ENCODE results near the gene DLX6. TPM values are rescaled to one million over a fixed set of nuclear protein-coding genes. Genes with fewer than 3 reads are reported as not detected.

Gene DLX6
- total RNA-seq, 4 donors from 2014 or later, result 0.59 to 5.0 (median 1.6) TPM

DNA sequence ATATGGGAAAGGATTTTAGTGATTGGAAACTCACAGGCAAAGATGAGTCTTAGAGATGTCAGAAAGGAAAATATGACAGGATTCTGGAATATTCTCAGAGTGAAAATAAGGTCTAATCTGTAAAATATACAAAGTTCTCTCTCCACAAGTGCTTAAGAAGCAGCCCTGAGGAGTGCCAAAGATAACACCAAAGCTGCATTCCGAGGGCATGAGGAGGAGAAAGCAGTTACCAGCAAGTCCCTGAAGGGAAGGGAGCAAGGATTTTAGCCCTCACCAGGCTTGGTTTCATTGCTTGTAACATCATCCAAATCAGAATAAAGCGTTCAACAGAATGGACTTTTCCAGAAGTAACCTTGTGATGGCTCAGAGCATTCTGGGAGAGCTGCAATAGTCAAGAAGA is 31.4 kb upstream of the DLX6 start:
- H3K4me3 ChIP-seq (ENCODE audit: low read depth, poor library complexity, severe bottlenecking), result no peak overlapping the region
- WGBS, 2 donors, result 46 to 64% methylated on average over 2 of the region's 2 CpGs
- TF ChIP-seq POLR2A (IDR thresholded peaks at IDR 0.05) (no peak), CTCF (IDR thresholded peaks at IDR 0.05) (no peak)
- intact Hi-C loops (cut with DNase I; ENCODE audit: low total_unique reads), result no loop called here
- DNase-seq (ENCODE audit: low spot score in 2 of 2), result no peak

- TF ChIP-seq POLR2A (IDR thresholded peaks at IDR 0.05), result no peak
- TF ChIP-seq CTCF (IDR thresholded peaks at IDR 0.05), result no peak
- no peak overlapping the region for H3K4me3 ChIP-seq (ENCODE audit: low read depth, poor library complexity, severe bottlenecking)
- 64 to 67% methylated on average over 2 of the region's 2 CpGs for WGBS, 2 donors
Observed at GRCh38 chr7:96976106-96976505, 29.2 kb upstream of the DLX6 start.

GRCh38 chr7:96977445-96977844 is 27.9 kb upstream of the DLX6 start:
- intact Hi-C loops (cut with DNase I; ENCODE audit: low total_unique reads), result no loop called here
- H3K4me3 ChIP-seq (ENCODE audit: low read depth, poor library complexity, severe bottlenecking), result no peak overlapping the region
- TF ChIP-seq CTCF (IDR thresholded peaks at IDR 0.05) (no peak), POLR2A (IDR thresholded peaks at IDR 0.05) (no peak)
- DNase-seq (ENCODE audit: low spot score in 2 of 2), result no peak

More at GRCh38 chr7:96976106-96976505, 29.2 kb upstream of the DLX6 start:
- intact Hi-C loops (cut with DNase I; ENCODE audit: low total_unique reads), result no loop called here
- DNase-seq (ENCODE audit: low spot score in 2 of 2), result no peak

DNA sequence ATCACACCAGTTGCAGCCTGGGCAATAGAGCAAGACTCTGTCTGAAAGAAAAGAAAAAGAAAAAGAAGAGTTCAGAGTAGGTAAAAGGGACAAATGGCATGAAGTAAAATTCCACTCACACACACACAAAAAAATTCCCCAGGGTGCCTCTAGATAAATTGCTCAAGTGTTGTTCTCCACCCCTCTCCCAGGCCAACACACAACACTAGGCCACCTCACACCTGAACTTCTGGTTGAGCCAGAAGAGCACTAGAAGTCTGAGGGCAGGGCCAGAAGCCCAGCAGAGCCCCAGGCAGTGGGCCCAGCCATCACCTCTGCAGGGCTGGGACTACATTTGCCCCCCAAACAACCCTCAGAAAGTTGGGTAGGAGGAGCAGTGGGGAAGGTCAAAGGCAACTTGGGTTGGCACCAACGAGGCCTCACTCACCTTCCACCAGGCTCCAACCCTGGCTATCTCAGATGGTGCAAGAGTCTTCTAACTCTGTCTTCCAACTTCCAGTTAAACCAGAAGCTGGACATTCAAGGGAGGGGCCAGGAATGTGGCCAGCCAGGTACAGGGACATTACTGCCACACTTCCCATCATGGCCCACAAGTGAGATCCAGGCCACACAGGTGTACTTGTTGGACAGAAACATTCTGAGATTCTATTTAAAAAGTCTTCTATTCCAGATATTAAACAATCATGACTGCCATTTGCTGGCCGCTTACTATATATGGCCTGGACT is 25.6 kb upstream of the DLX6 start:
- no peak for DNase-seq (ENCODE audit: low spot score in 2 of 2)
- no peak overlapping the region for H3K4me3 ChIP-seq (ENCODE audit: low read depth, poor library complexity, severe bottlenecking)
- no peak for TF ChIP-seq CTCF (IDR thresholded peaks at IDR 0.05)
- TF ChIP-seq POLR2A (IDR thresholded peaks at IDR 0.05), result no peak
- intact Hi-C loops (cut with DNase I; ENCODE audit: low total_unique reads), result no loop called here
- WGBS, 2 donors, result 92 to 94% methylated on average over 2 of the region's 2 CpGs

DNA sequence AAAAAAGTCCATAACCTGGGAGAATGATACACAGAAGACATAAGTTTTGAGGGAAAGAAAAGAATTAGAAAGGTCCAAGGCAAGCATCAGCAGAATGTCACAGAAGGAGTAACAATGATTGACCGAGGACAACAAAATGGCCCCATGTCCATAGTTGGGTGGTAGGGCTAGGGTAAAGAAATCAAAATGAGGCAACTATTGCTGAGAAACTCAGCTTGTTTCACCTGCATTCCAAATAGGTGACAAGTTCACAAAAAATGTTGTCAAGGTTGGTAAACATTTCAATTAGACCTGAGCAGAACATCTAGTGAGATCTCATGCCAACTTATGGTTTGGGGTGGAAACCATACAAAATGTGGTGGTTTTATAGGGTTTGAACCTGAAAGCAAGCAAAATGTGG is 22.8 kb upstream of the DLX6 start:
- DNase-seq (ENCODE audit: low spot score in 2 of 2), result no peak
- WGBS, 2 donors, result 94 to 95% methylated on average over 1 of the region's 1 CpG
- H3K4me3 ChIP-seq (ENCODE audit: low read depth, poor library complexity, severe bottlenecking), result no peak overlapping the region
- intact Hi-C loops (cut with DNase I; ENCODE audit: low total_unique reads), result no loop called here
- no peak for TF ChIP-seq POLR2A (IDR thresholded peaks at IDR 0.05)
- no peak for TF ChIP-seq CTCF (IDR thresholded peaks at IDR 0.05)

DNA sequence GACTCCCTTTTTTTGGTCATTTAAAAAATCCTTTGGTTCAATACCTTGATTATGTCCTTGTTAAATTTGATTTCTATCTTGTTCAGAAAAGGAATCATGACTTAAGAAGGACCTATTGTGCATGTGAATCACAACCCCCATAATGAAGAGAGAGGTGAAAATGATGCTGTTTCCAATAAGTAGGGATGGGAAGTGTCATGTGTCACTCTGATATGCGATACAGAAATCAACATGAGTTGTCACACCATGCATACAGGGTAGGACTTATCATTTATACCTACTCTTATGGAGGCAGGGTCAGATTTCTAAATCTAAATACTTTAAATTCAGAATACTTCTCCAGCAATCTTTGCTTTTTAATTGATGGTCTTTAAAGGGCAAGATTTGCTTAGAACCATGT is 19.4 kb upstream of the DLX6 start:
- no peak overlapping the region for H3K4me3 ChIP-seq (ENCODE audit: low read depth, poor library complexity, severe bottlenecking)
- no peak for DNase-seq (ENCODE audit: low spot score in 2 of 2)
- intact Hi-C loops (cut with DNase I; ENCODE audit: low total_unique reads), result no loop called here
- WGBS, 2 donors, result 59 to 70% methylated on average over 1 of the region's 1 CpG
- TF ChIP-seq POLR2A (IDR thresholded peaks at IDR 0.05), result no peak
- TF ChIP-seq CTCF (IDR thresholded peaks at IDR 0.05), result no peak

All from lower leg skin (tissue), 4 donors.